Adrenal gland (tissue), 12 donors: ENCODE measurements around the gene VASP. TPM values are rescaled to one million over a fixed set of nuclear protein-coding genes. Genes with fewer than 3 reads are reported as not detected.

ENCODE experiments used
- DNase-seq, 7 donors: peaks; one replicate each; pipeline ENCODE4 v3.0.0-alpha.2; 2019 to 2020
- H3K27ac ChIP-seq, 5 donors: fragments of 200-600 bp; sonication (generic) in 4 of 5; 1 replicate in 3 of 5; 2 replicates in 2 of 5; pipeline versions ENCODE4 v1.5.1 to v1.8.0; 2016 to 2020; ENCODE audit warnings: mild to moderate bottlenecking in 1 of 5
- H3K27me3 ChIP-seq: fragments of 200-600 bp; 2 replicates; pipeline ENCODE4 v1.8.0; 2021
- H3K36me3 ChIP-seq, 2 donors: fragments of 200-600 bp; replicated peaks in 1 of 2; 1 replicate in 1 of 2; 2 replicates in 1 of 2; pipeline versions ENCODE4 v1.5.1 to v1.8.0; 2018 to 2022
- H3K4me1 ChIP-seq, 2 donors: fragments of 200-600 bp; replicated peaks in 1 of 2; 1 replicate in 1 of 2; 2 replicates in 1 of 2; pipeline versions ENCODE4 v1.5.1 to v1.8.0; 2018 to 2021
- H3K4me3 ChIP-seq, 4 donors: fragments of 200-600 bp; sonication (generic) in 3 of 4; one replicate each; pipeline ENCODE4 v1.5.1; 2016 to 2018
- H3K9me3 ChIP-seq, 3 donors: fragments of 200-600 bp; sonication (generic) in 1 of 3; replicated peaks in 1 of 3; 1 replicate in 2 of 3; 2 replicates in 1 of 3; pipeline versions ENCODE4 v1.5.1 to v1.8.0; 2016 to 2021
- POLR2A ChIP-seq, 2 donors: fragments of 450-650 bp; IDR thresholded peaks; one replicate each; pipeline ENCODE4 v1.6.1; 2017; ENCODE audit warnings: antibody characterized with exemption in 2 of 2, mild to moderate bottlenecking in 2 of 2, moderate library complexity in 1 of 2
- WGBS, 4 donors: extraction: QIAGEN DNeasy Blood & Tissue Kit in 2 of 4; methylation state at CpG; one replicate each; pipeline versions ENCODE4 v1.1.5 to v1.1.7; 2013 to 2017; 5-methylcytosine and 5-hydroxymethylcytosine counted together
- intact Hi-C, 2 donors: fragments of 100-400 bp; cut with DNase I; formaldehyde crosslinking; loops; one replicate each; pipeline versions ENCODE4 v1.14.1 to v1.15.0; 2022 to 2023
- polyA plus RNA-seq, 3 donors: library from polyadenylated mRNA; stranded (reverse); fragments of 200-250 nt in 2 of 3; fragments of 350-450 nt in 1 of 3; fragmentation: Illumina TruSeq in 1 of 3; extraction: RNeasy Lipid Tissue Mini Kit (QIAGEN cat#74804) in 1 of 3; gene quantifications; one replicate each; pipeline ENCODE4 v1.2.3, GENCODE V29; 2013 to 2014
- total RNA-seq, 9 donors: library from RNA; depleted of rRNA in 4 of 9; stranded (reverse); fragments of >200 nt in 4 of 9; fragments of 120-200 nt in 1 of 9; fragmentation: NEBNext Ultra II Directional in 1 of 9; extraction: Animal tissue kit (Norgen Biotek cat#: 25700) in 1 of 9; gene quantifications; one replicate each; pipeline versions ENCODE4 v1.1.0 to v1.2.4, GENCODE V29; 2013 to 2023
- TF ChIP-seq, protein P1 (sequence below), 6 experiments: fragments of 450-650 bp in 4 of 6; fragments of 200-600 bp in 2 of 6; sonication (generic) in 1 of 6; IDR thresholded peaks; 1 replicate in 5 of 6; 2 replicates in 1 of 6; pipeline versions ENCODE4 v1.5.1 to v1.8.0; 2016 to 2021; ENCODE audit warnings: antibody characterized with exemption in 6 of 6, mild to moderate bottlenecking in 2 of 6, moderate library complexity in 1 of 6
- donor health status: healthy with polysubstance abuse.
- donor health status: Bipolar disorder and iron deficiency.
- donor health status: DM: yes; HTN: yes; CAD: no.
- donor health status: DM: no; HTN: no; CAD: no.
- donor health status: DM: no; HTN: no; CAD: no.
- donor health status: DM: yes; HTN: yes; CAD: no.

Gene VASP
- total and polyA plus RNA-seq, 12 donors = 28.7 to 118 (median 63.2) TPM

DNA sequence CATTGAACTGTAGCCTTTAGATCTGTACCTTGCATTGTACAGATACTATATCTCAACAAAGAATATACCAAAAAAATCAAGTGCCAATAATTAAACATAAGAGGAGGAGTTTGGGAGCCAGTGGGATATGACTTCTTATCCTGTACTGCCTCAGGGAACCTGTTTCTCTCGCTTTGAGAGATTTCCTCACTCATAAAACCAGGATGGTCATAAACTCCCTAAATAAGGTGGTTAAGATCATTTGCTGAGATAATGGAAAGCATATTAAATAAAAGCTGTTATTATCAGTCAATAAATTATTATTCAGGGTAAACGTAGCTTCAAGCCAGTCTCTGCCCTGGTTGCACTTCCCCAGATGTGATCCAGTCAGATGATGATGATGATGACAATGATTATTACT, 60.3 kb downstream of the VASP start:
- Histone ChIP-seq H3K4me1 (no peaks in the 10 kb centered on the region), H3K4me3 (no peak overlapping the region), H3K27ac (no peak overlapping the region), H3K9me3 (no peaks in the 10 kb centered on the region), H3K36me3 (no peaks in the 10 kb centered on the region), H3K27me3 (no peaks in the 10 kb centered on the region)
- TF ChIP-seq POLR2A (IDR thresholded peaks at IDR 0.05) = no peak
- TF ChIP-seq, protein P1, sequence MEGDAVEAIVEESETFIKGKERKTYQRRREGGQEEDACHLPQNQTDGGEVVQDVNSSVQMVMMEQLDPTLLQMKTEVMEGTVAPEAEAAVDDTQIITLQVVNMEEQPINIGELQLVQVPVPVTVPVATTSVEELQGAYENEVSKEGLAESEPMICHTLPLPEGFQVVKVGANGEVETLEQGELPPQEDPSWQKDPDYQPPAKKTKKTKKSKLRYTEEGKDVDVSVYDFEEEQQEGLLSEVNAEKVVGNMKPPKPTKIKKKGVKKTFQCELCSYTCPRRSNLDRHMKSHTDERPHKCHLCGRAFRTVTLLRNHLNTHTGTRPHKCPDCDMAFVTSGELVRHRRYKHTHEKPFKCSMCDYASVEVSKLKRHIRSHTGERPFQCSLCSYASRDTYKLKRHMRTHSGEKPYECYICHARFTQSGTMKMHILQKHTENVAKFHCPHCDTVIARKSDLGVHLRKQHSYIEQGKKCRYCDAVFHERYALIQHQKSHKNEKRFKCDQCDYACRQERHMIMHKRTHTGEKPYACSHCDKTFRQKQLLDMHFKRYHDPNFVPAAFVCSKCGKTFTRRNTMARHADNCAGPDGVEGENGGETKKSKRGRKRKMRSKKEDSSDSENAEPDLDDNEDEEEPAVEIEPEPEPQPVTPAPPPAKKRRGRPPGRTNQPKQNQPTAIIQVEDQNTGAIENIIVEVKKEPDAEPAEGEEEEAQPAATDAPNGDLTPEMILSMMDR (IDR thresholded peaks at IDR 0.05) = no peak
- whole genome bisulfite sequencing, 4 donors = 82 to 92% (median 88%) methylated on average over 2 of the region's 2 CpGs
- no peak for DNase-seq
- intact Hi-C loops = loop anchor here in 1 of 2 donors (5.0 kb wide), 1 partner anchor 45 kb away; no protein-coding TSS in a partner anchor

- Histone ChIP-seq H3K9me3 (no peaks in the 10 kb centered on the region), H3K4me3 (no peak overlapping the region), H3K36me3 (no peaks in the 10 kb centered on the region), H3K27me3 (no peaks in the 10 kb centered on the region), H3K27ac (peak overlapping the region in 1 of 5 donors; percentile 49), H3K4me1 (no peaks in the 10 kb centered on the region)
- intact Hi-C loops = loop anchor here in 1 of 2 donors (5.0 kb wide), 1 partner anchor 46 kb away; no protein-coding TSS in a partner anchor
- no peak for DNase-seq
- TF ChIP-seq POLR2A (IDR thresholded peaks at IDR 0.05) = no peak
- TF ChIP-seq, protein P1 (IDR thresholded peaks at IDR 0.05) = no peak
- WGBS, 4 donors = 83 to 96% methylated on average over 3 of the region's 3 CpGs; no CpG with 5 or more reads in 2 of the 4 donors
Observed at GRCh38 chr19:45568732-45569131, 61.5 kb downstream of the VASP start.

GRCh38 chr19:45569619-45570421, 62.5 kb downstream of the VASP start:
- no peak for TF ChIP-seq POLR2A (IDR thresholded peaks at IDR 0.05)
- TF ChIP-seq, protein P1 (IDR thresholded peaks at IDR 0.05) = peak; percentile 64 to 87 (median 76)
- 50 to 61% (median 51%) methylated on average over 13 to 15 of the region's 15 CpGs for whole genome bisulfite sequencing, 4 donors
- Histone ChIP-seq H3K4me1 (peaks cover 0 to 5% of the 10 kb centered on the region in 2 donors), H3K27me3 (no peaks in the 10 kb centered on the region), H3K9me3 (no peaks in the 10 kb centered on the region), H3K36me3 (no peaks in the 10 kb centered on the region), H3K27ac (no peak overlapping the region), H3K4me3 (no peak overlapping the region)
- intact Hi-C loops = loop anchor here in 1 of 2 donors (5.0 kb wide), 1 partner anchor 48 kb away; no protein-coding TSS in a partner anchor
- peak; percentile 66 to 84 (median 76) for DNase-seq

DNA sequence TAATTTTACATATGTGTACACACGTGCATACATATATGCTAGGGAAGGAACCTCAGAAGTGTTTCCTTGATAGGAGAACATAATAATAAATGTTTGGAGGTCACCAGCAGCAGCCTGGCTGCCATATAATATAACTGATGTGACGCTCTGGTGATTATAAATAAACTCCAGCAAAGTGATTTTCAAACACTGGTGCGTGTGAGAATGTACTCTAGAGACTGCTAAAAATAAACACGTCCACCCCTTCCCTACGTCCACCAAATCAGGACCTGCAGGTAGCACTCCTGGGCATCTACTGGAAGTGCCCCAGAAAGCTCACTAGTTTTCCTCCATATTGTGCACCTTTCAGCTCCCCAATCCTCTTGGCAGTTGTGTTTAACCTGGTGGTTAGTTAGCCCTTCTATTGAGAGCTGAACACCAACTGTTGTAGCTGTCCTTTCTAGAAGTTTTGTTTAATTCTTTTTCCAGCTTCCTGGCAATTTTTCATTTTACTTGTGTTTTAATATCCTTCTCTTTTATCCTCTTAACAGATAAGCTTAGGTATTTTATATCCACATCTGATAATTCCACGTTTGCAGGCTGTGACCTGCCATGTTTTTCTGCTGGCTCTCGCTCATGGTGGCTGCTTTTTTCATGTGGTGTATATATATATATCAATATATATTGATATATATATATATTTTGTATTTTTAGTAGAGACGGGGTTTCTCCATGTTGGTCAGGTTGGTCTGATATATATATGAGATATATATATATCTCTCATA, 64.4 kb downstream of the VASP start:
- Histone ChIP-seq H3K4me3 (no peak overlapping the region), H3K4me1 (peaks cover 0 to 10% of the 10 kb centered on the region in 2 donors), H3K9me3 (no peaks in the 10 kb centered on the region), H3K36me3 (no peaks in the 10 kb centered on the region), H3K27ac (no peak overlapping the region), H3K27me3 (no peaks in the 10 kb centered on the region)
- intact Hi-C loops = no loop called here
- WGBS, 4 donors = 84 to 89% (median 87%) methylated on average over 8 of the region's 8 CpGs
- no peak for TF ChIP-seq POLR2A (IDR thresholded peaks at IDR 0.05)
- TF ChIP-seq, protein P1 (IDR thresholded peaks at IDR 0.05) = no peak
- no peak for DNase-seq
